ENCODE measurements around the gene PKMYT1.
"Not testable (repeated sequence)": the region's sequence is repeated elsewhere in the genome, so short reads cannot be mapped to it uniquely, and the experiment has no call there.

- TF ChIP-seq, protein P1, sequence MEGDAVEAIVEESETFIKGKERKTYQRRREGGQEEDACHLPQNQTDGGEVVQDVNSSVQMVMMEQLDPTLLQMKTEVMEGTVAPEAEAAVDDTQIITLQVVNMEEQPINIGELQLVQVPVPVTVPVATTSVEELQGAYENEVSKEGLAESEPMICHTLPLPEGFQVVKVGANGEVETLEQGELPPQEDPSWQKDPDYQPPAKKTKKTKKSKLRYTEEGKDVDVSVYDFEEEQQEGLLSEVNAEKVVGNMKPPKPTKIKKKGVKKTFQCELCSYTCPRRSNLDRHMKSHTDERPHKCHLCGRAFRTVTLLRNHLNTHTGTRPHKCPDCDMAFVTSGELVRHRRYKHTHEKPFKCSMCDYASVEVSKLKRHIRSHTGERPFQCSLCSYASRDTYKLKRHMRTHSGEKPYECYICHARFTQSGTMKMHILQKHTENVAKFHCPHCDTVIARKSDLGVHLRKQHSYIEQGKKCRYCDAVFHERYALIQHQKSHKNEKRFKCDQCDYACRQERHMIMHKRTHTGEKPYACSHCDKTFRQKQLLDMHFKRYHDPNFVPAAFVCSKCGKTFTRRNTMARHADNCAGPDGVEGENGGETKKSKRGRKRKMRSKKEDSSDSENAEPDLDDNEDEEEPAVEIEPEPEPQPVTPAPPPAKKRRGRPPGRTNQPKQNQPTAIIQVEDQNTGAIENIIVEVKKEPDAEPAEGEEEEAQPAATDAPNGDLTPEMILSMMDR (conservative IDR thresholded peaks at IDR 0.05; ENCODE audit: low read length), result not testable (repeated sequence)
- not testable (repeated sequence) for TF ChIP-seq EZH2phosphoT487 (IDR thresholded peaks at IDR 0.05; ENCODE audit: borderline replicate concordance)
Observed at GRCh38 chr16:2928151-2928550, 52.1 kb downstream of the PKMYT1 start.
